ENCODE measurements around the gene APOB. TPM values are rescaled to one million over a fixed set of nuclear protein-coding genes. Genes with fewer than 3 reads are reported as not detected.
"Not testable (repeated sequence)": the region's sequence is repeated elsewhere in the genome, so short reads cannot be mapped to it uniquely, and the experiment has no call there.

The APOB gene
- total RNA-seq, 1 experiment from 2014 or later, result not detected

DNA sequence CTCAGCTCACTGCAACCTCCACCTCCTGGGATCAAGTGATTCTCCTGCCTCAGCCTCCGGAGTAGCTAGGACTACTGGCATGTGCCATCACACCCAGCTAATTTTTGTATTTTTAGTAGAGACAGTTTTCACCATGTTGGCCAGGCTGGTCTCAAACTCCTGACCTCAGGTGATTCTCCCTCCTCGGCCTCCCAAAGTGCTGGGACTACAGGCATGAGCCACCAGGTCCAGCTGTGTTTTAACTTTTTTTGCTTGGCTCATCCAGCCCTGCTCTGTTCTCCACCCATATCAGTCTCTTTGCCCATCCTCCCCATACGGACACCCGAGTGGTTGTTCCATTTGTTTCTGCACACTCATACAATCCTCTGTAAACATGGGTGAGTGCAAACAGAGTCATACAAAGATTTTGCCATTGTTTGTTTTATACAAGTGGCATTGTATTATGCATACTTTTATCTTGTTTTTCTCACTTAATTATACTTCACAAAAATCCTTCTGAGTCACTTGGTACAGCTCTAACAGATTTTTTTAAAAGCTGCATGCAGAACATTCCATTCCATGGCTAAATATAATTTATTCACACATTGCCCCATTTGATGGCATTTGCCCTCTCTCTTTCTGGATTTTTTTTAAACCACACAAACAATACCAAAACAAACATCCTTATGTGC lies 5.3 kb downstream of the APOB start:
- H3K9me3 ChIP-seq, result no peaks in the 10 kb centered on the region
- H3K27me3 ChIP-seq, result no peaks in the 10 kb centered on the region
- no peak for DNase-seq
- H3K36me3 ChIP-seq, result no peaks in the 10 kb centered on the region
- H3K4me3 ChIP-seq, result no peak overlapping the region

DNA sequence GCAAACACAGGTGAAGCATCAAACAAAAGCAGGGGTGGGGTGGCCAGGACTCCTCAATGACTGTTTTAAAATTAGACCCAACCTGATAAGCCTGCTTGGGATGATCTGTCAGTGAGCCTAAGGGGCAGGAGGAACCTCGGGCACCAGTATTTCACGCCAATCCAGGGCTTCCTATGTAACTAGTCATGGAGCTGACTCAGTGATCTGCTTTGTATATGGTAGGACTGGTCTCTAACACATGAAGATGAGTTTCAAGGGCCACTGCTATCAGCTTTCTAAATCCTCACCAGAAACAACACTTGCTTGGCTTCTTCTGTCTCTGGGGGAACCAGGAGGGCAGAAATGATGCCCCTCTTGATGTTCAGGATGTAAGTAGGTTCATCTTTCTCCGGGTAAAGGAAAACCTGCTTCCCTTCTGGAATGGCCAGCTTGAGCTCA lies 6.2 kb downstream of the APOB start:
- no peak for DNase-seq
- Histone ChIP-seq H3K9me3 (no peaks in the 10 kb centered on the region), H3K36me3 (no peaks in the 10 kb centered on the region), H3K27me3 (no peaks in the 10 kb centered on the region), H3K4me3 (no peak overlapping the region)

DNA sequence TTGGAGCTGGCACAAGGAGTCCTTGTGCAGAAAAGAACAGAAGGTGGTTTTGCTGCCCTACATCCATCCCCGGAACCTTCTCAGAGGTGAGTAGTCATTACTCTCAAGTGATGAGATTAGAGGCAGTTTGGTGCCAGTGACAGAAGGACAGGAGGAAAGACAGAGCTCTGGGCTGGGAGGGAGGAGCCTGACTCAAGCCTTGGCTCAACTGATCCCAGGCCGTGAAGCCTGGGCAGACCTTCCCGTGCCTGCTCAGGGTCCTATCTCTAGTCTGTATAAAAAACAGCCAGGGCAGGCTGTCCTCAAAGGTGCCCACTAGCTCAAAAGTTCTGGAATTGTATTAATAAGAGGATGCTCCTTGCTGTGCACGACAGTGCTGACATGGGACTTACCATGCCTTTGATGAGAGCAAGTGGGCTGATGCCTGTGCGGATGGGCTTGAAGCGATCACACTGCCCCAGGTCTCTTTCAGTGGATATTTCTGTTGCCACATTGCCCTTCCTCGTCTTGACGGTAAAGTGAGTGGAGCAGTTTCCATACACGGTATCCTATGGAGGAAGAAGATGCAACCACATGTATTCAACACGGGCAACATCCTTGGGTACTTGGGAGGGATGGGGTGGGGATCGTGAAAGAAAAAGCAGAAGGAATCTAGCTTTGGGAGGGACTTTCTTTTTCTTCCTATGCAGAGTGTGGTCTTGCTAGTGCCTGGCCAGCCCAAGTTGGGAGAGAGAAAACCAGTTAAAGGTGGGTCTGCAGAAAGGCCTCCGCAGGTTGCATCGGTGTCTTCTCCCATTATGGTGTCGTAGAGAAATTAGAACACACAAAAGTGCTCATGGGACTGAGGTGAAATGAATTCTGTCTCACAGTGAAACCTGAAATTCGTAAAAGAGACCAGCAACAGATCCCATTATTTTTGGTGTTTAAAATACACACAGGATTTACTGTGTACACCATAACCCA lies 6.9 kb downstream of the APOB start:
- DNase-seq, result no peak
- Histone ChIP-seq H3K4me3 (no peak overlapping the region), H3K36me3 (no peaks in the 10 kb centered on the region), H3K27me3 (no peaks in the 10 kb centered on the region), H3K9me3 (no peaks in the 10 kb centered on the region)

DNA sequence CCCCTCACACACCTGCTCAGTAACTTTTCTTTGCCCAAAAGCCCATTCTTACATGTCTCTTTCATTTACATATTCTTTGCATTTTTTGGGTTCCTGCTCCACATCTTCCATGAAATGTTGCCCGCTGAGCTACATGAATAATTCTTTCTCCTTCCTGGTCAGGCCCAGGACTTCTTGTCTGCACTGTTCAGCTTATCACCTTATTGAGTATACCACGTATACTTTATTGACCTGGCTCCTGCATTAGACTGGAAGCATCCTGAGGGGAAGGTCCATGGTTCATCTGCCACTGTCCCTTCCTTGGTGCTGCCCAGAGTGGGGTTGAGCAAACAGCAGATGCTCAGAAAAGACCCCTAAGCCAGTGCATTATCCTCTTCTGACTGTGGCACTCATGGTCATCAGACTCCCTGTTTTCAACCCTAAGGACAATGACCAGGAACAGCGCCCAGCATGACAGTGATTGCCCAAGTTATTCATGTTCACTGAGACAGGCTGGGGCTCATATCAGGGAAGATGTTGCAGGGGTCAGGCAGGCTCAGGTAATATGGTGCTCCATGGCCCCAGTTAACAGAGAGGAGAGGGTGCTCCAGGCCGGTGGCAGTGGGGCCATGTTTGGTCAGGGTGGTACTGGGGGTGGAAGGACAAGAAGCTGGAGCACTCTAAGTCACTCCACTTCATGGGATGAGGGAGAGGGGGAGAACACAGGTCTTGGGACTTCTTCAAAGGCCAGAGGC lies 7.7 kb downstream of the APOB start:
- no peak overlapping the region for H3K4me3 ChIP-seq
- no peaks in the 10 kb centered on the region for H3K36me3 ChIP-seq
- no peaks in the 10 kb centered on the region for H3K27me3 ChIP-seq
- no peaks in the 10 kb centered on the region for H3K9me3 ChIP-seq
- no peak for DNase-seq

DNA sequence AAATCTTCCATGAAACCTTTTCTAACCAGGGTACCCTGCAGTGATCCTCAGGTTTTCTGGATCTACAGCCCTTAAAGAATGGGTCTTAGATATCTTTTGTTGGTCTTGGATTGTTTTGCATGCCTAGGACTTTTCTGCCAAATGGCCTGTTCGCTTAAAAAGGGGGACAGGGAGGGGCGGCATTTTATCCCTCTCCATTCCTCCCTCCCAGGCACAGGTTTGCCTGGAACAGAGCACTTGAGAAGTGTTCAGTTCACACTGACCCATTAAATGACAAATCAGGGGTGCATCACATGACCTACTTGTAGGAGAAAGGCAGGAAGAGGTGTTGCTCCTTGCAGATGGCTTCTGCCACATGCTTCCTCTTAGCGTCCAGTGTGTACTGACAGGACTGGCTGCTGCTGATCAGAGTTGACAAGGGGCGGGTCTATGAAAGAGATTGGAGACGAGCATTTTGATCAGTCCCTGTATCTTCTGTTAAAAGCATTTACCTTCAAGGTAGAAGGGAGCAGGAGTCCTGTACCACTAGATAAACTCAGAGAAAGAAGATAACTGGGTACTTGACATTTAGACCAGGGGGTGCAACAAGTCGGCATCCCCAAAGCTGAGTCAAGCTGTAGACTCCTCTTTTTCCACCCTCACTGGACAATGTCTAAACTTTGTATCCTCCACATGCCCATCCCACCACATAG lies 8.4 kb downstream of the APOB start:
- no peak for DNase-seq
- H3K36me3 ChIP-seq, result no peaks in the 10 kb centered on the region
- H3K4me3 ChIP-seq, result no peak overlapping the region
- H3K9me3 ChIP-seq, result no peaks in the 10 kb centered on the region
- H3K27me3 ChIP-seq, result no peaks in the 10 kb centered on the region

DNA sequence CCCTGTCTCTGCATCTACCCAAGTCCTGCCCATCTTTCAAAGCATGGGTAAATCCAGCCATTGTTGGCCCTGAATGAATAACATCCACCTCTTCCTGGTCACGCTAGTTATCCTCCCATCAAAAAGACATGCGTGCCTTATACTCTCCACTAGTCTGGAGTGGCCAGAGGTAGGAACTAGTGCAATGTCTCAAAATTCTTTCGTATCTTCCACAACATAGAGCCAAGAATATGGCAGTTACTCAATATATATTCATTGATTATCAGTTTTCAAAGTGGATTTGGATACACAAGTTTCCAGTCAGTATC lies 8.9 kb downstream of the APOB start:
- Histone ChIP-seq H3K27me3 (no peaks in the 10 kb centered on the region; the same call in 1 of the 2 replicates), H3K4me3 (no peak overlapping the region), H3K36me3 (no peaks in the 10 kb centered on the region), H3K9me3 (no peaks in the 10 kb centered on the region)
- DNase-seq, result no peak

DNA sequence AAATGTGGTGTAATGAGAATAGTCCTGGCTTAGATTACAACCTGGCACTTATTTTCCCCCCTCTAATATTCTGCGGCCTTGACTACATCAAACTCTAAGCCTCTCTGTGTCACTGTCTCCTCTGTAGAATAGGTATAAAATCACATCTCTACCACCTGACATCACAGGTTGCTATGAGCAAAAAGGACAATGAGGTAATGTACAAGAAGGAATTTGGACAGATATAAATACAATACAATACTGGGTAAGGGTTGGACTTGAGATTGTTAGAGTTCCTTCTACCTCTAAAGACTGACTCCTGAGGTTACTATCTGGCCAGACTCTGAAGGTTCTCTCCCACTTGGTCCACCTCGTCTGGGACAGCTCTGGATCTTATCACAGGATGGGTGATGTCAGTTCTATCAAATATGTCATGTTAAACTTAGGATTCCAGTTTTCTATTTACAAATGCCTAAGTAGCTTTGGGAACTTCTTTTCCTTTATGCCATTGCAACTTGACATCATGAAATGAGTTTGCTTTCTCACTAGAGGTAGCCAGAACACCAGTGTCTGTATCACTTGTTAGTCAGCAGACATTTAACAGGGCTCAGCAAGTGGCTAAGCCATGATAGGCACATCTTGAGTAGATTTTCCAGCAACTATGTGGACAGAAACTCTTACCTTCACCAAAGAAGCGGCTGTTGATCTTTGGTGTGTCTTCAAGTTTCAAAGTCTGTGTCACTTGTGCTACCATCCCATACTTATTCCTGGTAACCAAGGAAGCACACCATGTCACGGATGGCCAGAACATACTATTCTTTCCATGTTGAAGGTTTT lies 9.5 kb downstream of the APOB start:
- no peaks in the 10 kb centered on the region for H3K9me3 ChIP-seq
- DNase-seq, result no peak
- no peak overlapping the region for H3K4me3 ChIP-seq
- no peaks in the 10 kb centered on the region; the same call in 1 of the 2 replicates for H3K27me3 ChIP-seq
- no peaks in the 10 kb centered on the region for H3K36me3 ChIP-seq

DNA sequence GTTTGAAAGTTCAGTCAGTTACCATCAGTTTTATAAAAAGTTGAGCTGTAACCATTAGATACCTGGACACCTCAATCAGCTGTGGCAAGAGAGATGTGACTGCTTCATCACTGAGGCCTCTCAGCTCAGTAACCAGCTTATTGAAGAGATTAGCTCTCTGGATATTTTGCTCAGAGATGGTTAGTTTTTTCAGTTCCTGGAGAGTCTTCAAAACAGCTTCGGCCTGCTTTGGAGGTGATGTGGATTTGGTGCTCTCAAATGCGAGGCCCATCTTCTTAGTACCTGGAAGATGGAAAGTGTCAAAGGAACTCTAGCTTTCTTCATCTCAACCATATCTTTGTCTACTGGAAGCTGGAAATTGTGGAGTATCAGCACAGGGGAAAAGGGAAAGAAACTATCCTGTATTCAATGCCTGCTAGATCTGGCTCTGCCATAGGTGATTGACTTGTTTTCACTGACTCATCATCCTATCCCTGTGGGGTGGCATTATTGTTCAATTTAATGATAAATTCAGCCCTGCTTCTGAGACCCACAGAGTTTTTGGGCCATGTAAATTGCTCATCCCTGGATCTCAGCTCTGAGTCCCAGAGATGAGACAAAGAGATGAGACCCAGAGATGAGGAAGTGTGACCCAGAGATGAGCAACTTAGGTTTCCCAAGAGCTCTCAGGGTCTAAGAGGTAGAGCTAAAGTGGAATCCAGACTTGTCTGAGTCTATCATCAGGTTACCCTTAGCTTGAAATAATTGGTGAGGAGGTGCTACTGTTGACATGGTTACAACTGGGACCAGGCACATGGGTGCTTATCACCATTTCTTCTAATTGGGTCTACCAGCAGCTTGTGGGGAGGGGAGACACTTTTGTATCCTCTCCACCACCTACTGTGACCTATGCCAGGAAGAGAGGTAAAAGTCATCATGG lies 10.4 kb downstream of the APOB start:
- Histone ChIP-seq H3K4me3 (no peak overlapping the region), H3K27me3 (no peaks in the 10 kb centered on the region; the same call in 1 of the 2 replicates), H3K36me3 (no peaks in the 10 kb centered on the region), H3K9me3 (no peaks in the 10 kb centered on the region)
- no peak for DNase-seq

DNA sequence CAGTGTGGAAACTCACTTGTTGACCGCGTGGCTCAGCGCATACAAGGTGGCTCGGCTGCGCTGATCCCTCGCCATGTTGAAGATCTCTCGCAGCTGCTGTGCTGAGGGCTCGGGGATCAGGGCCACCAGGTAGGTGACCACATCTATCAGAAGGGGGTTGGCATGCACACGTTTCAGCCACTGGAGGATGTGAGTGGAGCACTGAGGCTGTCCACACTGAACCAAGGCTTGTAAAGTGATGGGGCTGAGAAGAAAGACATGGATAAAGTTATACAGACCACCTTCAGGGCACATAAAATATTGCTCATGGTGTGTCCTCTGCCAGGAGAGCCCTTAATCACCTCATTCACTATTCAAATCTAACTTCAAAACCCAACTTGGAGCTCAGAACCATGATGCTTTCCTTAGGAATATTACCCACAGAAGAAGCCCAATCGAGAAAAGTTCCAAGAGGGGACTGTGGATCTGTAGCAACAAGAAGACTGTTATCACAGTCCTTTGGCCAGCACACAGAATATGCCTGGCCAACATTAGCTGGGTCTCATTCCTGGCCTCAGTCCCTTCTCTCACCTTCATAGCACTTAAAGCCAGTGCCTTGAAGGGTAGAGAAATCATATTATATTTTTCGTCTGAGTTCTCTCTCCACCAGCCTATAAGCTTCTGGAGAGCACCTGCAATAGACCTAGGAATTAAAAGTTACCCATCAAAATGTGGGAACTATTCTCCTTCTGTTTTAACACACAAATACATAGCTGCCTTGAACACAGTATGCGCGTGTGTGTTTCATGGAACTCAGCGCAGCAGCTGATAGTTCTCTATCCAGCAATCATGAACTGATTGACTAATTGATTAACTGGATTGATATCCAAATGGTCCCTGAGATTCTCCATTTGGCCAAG lies 11.3 kb downstream of the APOB start:
- Histone ChIP-seq H3K36me3 (no peaks in the 10 kb centered on the region), H3K4me3 (no peak overlapping the region), H3K27me3 (no peaks in the 10 kb centered on the region; the same call in 1 of the 2 replicates), H3K9me3 (no peaks in the 10 kb centered on the region)
- DNase-seq, result no peak

DNA sequence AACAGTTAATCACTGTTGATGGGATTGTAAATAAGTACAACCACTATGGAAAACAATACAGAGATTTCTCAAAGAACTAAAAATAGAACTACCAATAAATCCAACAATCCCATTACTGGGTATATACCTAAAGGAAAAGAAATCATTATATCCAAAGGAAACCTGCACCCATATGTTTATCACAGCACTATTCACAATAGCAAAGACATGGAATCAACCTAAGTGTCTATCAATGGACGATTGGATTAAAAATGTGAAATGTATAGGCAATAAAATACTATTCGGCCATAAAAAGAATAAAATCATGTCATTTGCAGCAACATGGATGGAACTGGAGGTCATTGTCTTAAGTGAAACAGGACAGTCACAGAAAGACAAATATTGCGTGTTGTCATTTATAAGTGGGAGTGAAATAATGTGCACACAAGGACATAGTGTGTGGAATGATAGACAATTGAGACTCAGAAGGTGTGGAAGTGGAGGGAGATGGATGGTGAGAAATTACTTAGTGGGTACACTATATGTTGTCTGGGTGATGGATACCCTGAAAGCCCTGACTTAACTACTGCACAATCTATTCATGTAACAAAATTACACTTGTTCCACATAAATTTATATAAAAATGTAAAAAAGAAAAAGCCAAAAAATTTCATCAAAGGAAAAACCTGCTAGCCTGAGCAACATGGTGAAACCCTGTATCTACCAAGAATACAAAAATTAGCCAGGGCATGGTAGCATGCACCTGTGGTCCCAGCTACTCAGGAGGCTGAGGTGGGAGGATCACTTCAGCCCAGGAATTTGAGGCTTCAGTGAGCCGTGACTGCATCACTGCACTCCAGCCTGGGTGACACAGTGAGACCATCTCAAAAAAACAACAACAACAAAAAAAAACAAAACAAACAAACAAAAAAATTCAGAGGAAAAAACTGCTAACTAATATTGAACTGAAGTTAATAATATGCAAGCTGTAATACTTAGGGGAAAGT lies 12.6 kb downstream of the APOB start:
- Histone ChIP-seq H3K4me3 (no peak overlapping the region), H3K27me3 (no peaks in the 10 kb centered on the region; the same call in 1 of the 2 replicates), H3K9me3 (no peaks in the 10 kb centered on the region), H3K36me3 (no peaks in the 10 kb centered on the region)
- no peak for DNase-seq

DNA sequence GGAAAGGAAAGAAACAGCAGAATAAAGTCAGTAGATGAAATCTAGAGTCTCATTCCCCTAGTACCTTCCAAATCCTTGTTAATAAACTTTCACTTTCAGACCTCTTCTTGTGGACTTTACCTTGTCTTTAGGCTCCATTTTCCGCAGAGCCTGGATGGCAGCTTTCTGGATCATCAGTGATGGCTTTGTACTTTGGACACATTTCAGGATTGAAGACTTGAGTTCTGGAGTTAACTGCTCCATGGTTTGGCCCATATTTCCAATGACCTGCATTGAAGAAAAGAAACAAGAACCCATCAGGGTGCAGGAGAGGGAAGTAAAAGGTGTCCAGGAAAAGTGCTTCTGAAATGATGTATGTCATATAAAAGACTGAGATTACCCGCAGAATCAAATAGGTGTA lies 14.4 kb downstream of the APOB start:
- Histone ChIP-seq H3K27me3 (no peaks in the 10 kb centered on the region; the same call in 1 of the 2 replicates), H3K4me3 (no peak overlapping the region), H3K36me3 (no peaks in the 10 kb centered on the region), H3K9me3 (no peaks in the 10 kb centered on the region)
- DNase-seq, result no peak

DNA sequence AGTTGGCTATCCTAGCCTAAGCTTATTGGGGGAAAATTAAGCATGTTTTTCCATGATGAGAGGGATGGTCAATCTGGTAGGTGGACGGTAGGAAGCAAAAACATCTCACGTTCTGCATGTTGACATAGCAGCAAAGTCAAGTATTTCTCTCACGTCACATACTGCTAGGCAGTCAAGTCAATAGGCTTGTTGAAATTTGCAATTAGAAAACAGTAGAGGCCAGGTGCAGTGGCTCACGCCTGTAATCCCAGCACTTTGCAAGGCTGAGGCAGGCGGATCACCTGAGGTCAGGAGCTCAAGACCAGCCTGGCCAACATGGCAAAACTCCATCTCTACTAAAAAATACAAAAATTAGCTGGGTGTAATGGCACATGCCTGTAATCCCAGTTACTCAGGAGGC lies 14.9 kb downstream of the APOB start:
- H3K4me3 ChIP-seq, H3K27me3 ChIP-seq, H3K36me3 ChIP-seq, DNase-seq, H3K9me3 ChIP-seq: not testable (repeated sequence)

Data from MG63 (cell line).